ENCODE measurements around the gene PRPF6. TPM values are rescaled to one million over a fixed set of nuclear protein-coding genes. Genes with fewer than 3 reads are reported as not detected.
A peak's percentile ranks its signal among the peaks of the same experiment; 100 is the strongest.
"Not testable (repeated sequence)": the region's sequence is repeated elsewhere in the genome, so short reads cannot be mapped to it uniquely, and the experiment has no call there.

Gene PRPF6
- total and polyA plus RNA-seq, 2 donors (not counting 3 experiments of a cell fraction or from before 2014, with no cell fraction given), result 35.3 to 67.4 TPM

GRCh38 chr20:63971960-63972311 is 9.0 kb upstream of the PRPF6 start:
- H3K27me3 ChIP-seq (ENCODE audit: control insufficient read depth in 2 of 2, insufficient read depth in 2 of 2, low read length in 2 of 2); FAIRE-seq; H3K9ac ChIP-seq (replicated peaks; ENCODE audit: extremely low read depth, insufficient read depth, low read length); DNase-seq (ENCODE audit: low read depth, low spot score); H3K4me3 ChIP-seq (replicated peaks in 1 of 3; ENCODE audit: insufficient read depth in 1 of 3, low read depth in 1 of 3, low read length in 3 of 3); dilution Hi-C loops (cut with MboI; ENCODE audit: extremely low pct_ligation_motif_present, low sequenced_read_pairs); H3K9me1 ChIP-seq (replicated peaks; ENCODE audit: control insufficient read depth, extremely low read depth, insufficient read depth, low read length); H3K79me2 ChIP-seq (ENCODE audit: control insufficient read depth, insufficient read depth, low read length); H3K9me3 ChIP-seq (replicated peaks; ENCODE audit: control insufficient read depth, insufficient read depth, low read length); BruUV-seq (replicated peaks); H3K36me3 ChIP-seq (ENCODE audit: control insufficient read depth in 2 of 2, extremely low read depth in 1 of 2, insufficient read depth in 2 of 2, low read length in 2 of 2); H4K20me1 ChIP-seq (replicated peaks; ENCODE audit: control insufficient read depth, extremely low read depth, insufficient read depth, low read length): not testable (repeated sequence)
- intact Hi-C loops (cut with micrococcal nuclease), result loop anchor here (1.0 to 2.0 kb wide), 4 partner anchors 16 to 185 kb away; partner anchors contain the start of genes TPD52L2 and UCKL1
- H3K27ac ChIP-seq (ENCODE audit: insufficient read depth, low read depth, low read length), result peak overlapping the region; percentile 0
- ChIA-PET CTCF (interaction anchor here (1.8 kb wide), 1 partner anchor 9 kb away, joined by 6 read pairs; no protein-coding TSS in a partner anchor), POLR2A (interaction anchor here (0.5 to 0.7 kb wide), 3 partner anchors 9 to 434 kb away, joined by 3 to 6 read pairs (median 3); partner anchors contain the start of gene PRPF6)
- peak overlapping the region; percentile 3 for H3K4me2 ChIP-seq (ENCODE audit: insufficient read depth, low read length)
- H3K4me1 ChIP-seq (ENCODE audit: control insufficient read depth, extremely low read depth, insufficient read depth, low read length), result peaks cover 23% of the 10 kb centered on the region
- H2AFZ ChIP-seq (ENCODE audit: low read depth, low read length), result peak overlapping the region; percentile 26

DNA sequence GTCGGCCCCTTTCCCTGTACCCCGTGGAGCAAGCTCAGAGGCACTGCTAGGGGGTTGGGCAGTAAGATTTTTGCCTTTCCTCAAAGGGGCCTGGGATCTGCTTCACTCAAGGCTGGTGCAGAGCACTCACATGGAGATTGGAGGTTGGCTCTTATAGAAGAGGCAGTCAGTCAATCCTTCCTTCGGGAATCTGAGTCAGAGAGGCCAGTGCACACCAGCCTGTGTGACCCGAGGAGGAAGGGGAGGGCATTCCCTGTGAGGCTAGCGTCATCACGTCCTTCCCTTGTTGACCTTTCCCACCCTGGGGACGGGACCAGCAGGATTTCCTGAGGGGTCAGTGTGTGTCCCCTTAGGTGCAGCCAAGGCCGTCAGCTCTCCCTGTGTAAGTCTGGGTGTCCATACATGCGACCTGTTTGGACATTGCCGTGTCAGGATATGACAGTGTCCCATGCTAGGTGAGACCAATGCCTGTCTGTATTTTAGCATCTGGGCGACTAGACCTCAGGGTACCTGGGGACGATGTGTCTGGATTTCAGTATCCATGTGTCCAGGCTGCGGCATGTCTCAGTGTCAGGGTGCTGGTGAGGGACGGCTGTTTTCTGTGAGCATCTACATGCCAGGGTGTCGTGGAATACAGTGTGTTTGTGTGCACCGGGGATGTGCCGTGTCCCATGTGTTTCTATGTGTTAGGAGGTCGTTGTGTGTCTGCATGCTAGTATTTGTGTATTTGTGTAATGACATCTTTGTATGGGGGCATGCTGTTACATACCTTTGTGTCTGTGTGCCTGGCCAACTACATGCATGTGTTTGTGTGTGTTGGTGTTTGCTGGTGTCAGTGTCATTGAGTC is 8.4 kb upstream of the PRPF6 start:
- ChIA-PET POLR2A (interaction anchor here (0.5 to 1.8 kb wide), 3 partner anchors 8 to 434 kb away, joined by 3 to 9 read pairs (median 3); partner anchors contain the start of genes PRPF6 and TPD52L2), CTCF (interaction anchor here (1.8 kb wide), 3 partner anchors 8 to 186 kb away, joined by 6 to 9 read pairs (median 7); no protein-coding TSS in a partner anchor)
- Histone ChIP-seq H4K20me1 (replicated peaks; ENCODE audit: control insufficient read depth, extremely low read depth, insufficient read depth, low read length) (no peaks in the 10 kb centered on the region), H3K27me3 (ENCODE audit: control insufficient read depth in 2 of 2, insufficient read depth in 2 of 2, low read length in 2 of 2) (no peaks in the 10 kb centered on the region), H3K36me3 (ENCODE audit: control insufficient read depth in 2 of 2, extremely low read depth in 1 of 2, insufficient read depth in 2 of 2, low read length in 2 of 2) (peaks cover 0 to 2% of the 10 kb centered on the region in 2 experiments), H3K9me1 (replicated peaks; ENCODE audit: control insufficient read depth, extremely low read depth, insufficient read depth, low read length) (no peaks in the 10 kb centered on the region), H3K79me2 (ENCODE audit: control insufficient read depth, insufficient read depth, low read length) (peaks cover 7% of the 10 kb centered on the region), H3K9me3 (replicated peaks; ENCODE audit: control insufficient read depth, insufficient read depth, low read length) (no peaks in the 10 kb centered on the region), H3K4me3 (replicated peaks in 1 of 3; ENCODE audit: insufficient read depth in 1 of 3, low read depth in 1 of 3, low read length in 3 of 3) (no peak overlapping the region), H3K27ac (ENCODE audit: insufficient read depth, low read depth, low read length) (peak overlapping the region; percentile 0), H2AFZ (ENCODE audit: low read depth, low read length) (peak overlapping the region; percentile 26), H3K4me1 (ENCODE audit: control insufficient read depth, extremely low read depth, insufficient read depth, low read length) (peaks cover 23% of the 10 kb centered on the region), H3K9ac (replicated peaks; ENCODE audit: extremely low read depth, insufficient read depth, low read length) (no peak overlapping the region), H3K4me2 (ENCODE audit: insufficient read depth, low read length) (peak overlapping the region; percentile 3)
- peak; percentile 71 for TF ChIP-seq FOS (IDR thresholded peaks at IDR 0.05; ENCODE audit: borderline replicate concordance, insufficient read depth, low read length)
- TF ChIP-seq EZH2 (IDR thresholded peaks at IDR 0.05; ENCODE audit: borderline replicate concordance, low read depth, low read length, severe bottlenecking), result no peak
- peak; percentile 33 for TF ChIP-seq POLR2A (IDR thresholded peaks at IDR 0.05; ENCODE audit: low read depth, low read length)
- no peak for TF ChIP-seq MYC (IDR thresholded peaks at IDR 0.05; ENCODE audit: low read depth, low read length)
- intact Hi-C loops (cut with micrococcal nuclease), result loop anchor here (1.0 to 2.0 kb wide), 4 partner anchors 16 to 186 kb away; partner anchors contain the start of genes TPD52L2 and UCKL1
- FAIRE-seq, result peak; percentile 97
- peak; percentile 74 for DNase-seq (ENCODE audit: low read depth, low spot score)
- dilution Hi-C loops (cut with MboI; ENCODE audit: extremely low pct_ligation_motif_present, low sequenced_read_pairs), result no loop called here
- no TSS peak for BruUV-seq (replicated peaks)
